Embryonic facial prominence (tissue), 1 donor: Measurements from ENCODE around the gene IL1RAPL2.
"Not testable (repeated sequence)": the region's sequence is repeated elsewhere in the genome, so short reads cannot be mapped to it uniquely, and the experiment has no call there.

Experiments
- DNase-seq: peaks from one replicate; pipeline ENCODE4 v3.0.0-alpha.2; 2016; ENCODE audit errors: extremely low spot score

The IL1RAPL2 gene

GRCh38 chrX:105017641-105018040 is 451.6 kb downstream of the IL1RAPL2 start:
- DNase-seq: no peak

- no peak for DNase-seq
These were observed 452.9 kb downstream of the IL1RAPL2 start for GRCh38 chrX:105018865-105019264.

DNA sequence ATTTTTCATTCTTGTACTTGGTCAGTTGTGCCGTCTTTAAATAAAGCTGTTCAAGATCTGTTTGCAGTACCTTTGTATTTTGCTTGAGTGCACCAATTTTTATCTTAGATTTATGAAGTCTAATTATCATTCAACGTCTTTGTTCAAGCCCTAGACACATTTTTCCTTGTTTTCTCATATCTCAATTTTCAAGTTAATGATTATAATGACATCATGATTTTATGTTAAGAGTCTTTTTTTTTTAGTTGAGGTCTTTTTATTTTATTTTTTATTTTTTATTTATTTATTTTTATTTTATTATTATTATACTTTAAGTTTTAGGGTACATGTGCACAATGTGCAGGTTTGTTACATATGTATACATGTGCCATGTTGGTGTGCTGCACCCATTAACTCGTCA is 463.0 kb downstream of the IL1RAPL2 start:
- DNase-seq: not testable (repeated sequence)

DNA sequence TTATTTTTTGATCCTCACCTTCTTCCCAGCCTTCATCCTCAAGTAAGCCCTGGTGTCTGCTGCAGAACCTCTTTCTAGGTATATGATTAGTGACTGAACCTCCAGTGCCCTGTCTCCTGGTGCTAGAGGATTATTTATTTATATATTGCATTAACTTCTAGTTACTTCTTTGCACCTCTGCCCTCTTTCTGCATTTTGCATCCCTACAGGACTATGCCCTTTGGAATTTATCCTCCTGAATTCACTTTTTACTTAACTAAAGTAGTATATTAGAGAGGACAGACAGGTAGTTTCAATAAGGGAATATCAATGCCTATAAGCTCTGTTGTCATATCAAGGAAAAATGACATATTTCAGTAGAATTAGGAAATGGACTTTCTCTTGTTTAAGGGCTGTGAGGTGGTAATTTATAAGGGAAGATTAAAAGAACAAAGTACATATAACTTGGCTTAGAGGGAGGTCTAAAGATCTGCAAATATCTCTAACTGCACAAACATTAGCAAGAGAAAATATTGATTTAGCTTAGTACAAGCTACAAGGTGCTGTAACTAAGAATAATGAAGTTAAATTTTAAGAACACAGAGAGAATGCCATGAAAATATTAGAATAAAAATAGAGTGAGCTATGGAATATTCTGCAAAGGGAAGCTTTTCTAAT is 472.8 kb downstream of the IL1RAPL2 start:
- no peak for DNase-seq

GRCh38 chrX:105050921-105051320 is 484.9 kb downstream of the IL1RAPL2 start:
- no peak for DNase-seq

- DNase-seq: no peak
These were observed 485.4 kb downstream of the IL1RAPL2 start for GRCh38 chrX:105051364-105051763.

DNA sequence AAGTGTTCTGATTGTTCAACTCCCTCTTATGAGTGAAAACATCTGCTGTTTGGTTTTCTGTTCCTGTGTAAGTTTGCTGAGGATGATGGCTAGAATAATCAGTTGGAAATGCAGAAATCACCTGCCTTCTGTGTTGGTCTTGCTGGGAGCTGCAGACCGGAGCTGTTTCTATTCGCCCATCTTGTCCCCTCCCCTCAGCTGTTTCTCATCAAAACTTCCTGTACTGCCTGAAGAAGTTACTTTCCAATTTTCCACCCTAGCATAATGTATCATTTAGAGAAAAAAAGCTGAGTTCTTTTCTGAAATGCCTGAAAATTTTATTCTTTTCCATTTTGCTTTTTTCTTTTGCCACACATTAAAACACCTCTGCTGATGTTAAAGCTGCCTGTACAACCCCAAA is 486.9 kb downstream of the IL1RAPL2 start:
- DNase-seq: no peak

DNA sequence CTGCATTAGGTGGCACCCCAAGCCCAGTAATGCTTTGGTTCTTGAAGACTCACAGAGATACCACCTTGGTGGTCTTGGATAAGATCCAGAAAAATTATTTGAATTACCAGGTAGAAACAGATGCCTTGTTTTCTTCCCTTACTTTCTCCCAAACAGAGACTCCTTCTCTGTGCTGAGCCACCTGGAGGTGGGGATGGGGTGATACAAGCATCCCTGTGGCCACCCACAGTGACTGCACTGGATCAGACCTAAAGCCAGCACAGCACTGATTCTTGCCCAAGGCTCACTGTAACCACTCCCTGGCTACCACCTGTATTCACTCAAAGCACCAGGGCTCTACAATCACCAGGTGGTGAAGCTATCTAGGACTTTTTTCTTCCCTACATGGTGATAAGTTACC is 497.7 kb downstream of the IL1RAPL2 start:
- no peak for DNase-seq

DNA sequence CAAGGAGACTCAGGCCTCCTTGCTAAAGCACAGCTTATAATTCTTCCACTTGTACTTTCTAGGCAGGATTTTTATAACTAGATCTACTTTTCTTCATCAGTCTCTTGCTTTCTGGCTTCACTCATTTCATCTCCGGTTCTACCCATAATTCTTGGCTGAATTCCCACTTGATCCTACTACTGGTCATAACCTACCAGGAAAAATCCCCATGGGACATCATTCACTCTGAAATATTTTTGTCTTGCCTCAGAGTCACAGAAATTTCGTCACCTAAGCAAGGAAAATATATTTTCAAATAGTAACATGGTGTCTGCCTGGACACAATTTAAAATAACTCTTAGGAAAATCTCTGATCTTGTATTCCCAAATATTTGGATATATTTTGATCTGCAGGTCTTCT is 532.2 kb downstream of the IL1RAPL2 start:
- no peak for DNase-seq

DNA sequence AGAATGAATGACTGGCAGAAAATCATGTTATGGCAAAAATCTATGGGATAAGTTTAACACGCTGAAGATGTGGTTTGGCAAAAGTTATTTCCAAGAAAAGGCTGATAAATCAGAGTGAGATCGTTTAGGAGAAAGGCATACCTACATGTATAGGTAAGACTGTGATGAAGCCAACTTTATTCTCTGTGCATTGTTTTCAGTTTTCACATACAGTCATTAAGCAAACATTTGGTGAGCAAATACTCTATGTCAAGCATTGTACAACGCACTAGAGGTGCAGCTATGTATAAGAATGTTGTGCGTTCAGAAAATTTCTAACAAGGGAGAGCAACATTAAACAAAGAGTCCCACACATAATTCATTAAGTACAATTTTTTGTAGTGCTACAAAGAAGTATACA is 532.8 kb downstream of the IL1RAPL2 start:
- no peak for DNase-seq

DNA sequence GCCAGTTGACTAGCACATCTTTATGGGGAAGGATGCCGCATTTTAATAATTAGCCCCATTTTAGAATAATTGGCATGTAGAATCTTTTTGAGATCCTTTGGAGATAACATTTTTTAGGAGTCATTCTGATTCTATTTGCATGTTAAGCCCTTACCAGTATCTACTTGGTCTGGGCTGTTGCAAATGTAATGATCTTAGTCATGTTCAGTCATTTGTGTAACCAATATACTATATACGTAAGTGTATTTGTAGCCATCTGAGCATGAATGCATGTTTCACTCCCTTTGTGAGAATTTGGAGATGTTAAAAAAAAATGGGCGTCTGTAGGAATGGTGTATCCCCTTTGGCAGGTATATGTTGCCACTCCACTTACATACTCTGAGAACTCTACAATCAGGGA is 535.4 kb downstream of the IL1RAPL2 start:
- DNase-seq: no peak

GRCh38 chrX:105109936-105110335 is 543.9 kb downstream of the IL1RAPL2 start:
- DNase-seq: no peak

DNA sequence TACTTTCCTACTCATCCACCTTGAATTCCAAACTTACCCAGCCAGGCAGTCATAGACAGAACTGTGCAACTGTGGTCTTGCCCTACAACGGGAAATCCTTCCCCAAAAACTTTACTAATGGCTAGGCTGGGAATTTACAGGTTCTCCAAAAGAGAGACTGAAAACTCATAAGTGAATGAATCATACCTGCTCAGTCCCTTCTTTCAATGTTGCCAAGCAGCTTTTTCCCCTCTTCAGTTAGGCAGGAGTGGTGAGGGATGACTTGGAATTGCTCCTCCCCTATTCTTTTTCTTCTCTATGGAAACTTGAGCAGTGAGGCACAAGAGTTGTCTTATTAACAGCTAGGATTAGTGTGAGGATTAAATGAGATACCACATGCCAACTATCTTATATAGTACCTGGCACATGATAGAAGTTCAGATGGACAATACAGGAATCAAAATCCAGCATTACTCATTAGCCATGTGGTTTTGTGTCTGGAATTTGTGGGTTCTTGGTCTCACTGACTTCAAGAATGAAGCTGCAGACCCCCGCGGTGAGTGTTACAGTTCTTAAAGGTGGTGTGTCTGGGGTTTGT is 548.6 kb downstream of the IL1RAPL2 start:
- no peak for DNase-seq

DNA sequence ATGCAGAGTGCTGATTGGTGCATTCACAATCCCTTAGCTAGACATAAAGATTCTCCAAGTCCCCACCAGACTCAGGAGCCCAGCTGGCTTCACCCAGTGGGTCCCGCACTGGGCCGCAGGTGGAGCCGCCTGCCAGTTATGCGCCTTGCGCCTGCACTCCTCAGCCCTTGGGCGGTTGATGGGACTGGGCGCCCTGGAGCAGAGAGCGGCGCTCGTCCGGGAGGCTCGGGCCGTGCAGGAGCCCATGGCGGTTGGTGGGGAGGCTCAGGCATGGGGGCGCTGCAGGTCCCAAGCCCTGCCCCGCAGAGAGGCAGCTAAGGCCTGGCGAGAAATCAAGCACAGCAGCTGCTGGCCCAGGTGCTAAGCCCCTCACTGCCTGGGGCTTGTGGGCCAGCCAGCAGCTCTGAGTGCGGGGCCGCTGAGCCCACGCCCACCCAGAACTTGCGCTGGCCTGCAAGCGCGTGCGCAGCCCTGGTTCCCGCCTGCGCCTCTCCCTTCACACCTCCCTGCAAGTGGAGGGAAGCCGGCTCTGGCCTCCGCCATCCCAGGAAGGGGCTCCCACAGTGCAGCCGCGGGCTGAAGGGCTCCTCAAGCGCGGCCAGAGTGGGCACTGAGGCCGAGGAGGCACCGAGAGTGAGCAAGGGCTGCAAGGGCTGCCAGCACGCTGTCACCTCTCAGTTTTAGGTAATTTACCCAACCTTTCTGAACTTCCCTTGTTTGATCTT is 549.8 kb downstream of the IL1RAPL2 start:
- DNase-seq: not testable (repeated sequence)

GRCh38 chrX:105116486-105116885 is 550.5 kb downstream of the IL1RAPL2 start:
- DNase-seq: no peak

GRCh38 chrX:105117621-105118020 is 551.6 kb downstream of the IL1RAPL2 start:
- DNase-seq: no peak

DNA sequence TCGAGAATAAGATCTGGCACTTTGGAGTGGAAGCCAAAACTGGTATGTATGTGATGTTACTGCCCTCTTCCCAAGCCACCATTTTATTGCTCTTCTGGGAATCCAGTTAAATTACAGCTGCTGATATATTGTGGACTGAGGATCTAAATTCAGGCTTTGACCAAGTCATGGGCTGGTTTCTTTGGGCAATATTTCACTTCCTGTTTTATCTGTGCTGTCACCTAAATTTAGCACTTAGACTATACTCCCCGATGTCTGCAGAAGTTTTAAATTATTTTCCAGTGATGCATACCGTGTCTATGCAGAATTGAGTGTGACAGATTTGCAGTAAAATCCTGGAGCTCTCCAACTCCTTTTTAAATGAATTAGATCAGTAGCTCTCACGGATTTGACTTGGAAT is 554.5 kb downstream of the IL1RAPL2 start:
- no peak for DNase-seq

DNA sequence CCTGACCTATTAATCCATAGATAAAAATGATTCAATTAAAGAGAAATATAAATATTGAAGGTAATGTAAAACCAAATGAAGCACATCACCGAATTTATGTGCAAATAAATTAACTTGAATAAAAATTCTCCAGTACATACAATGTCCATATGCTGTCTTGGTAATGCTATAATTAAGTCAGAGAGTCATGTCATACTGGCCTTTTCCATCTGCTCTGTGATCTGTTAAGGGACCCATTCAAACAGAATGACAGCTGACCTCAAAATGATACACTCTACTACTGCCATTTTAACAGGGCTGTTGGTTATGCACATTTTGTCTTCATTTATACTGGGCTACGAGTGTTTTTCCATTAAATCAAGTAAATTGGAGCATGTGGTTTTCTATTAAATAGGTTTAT is 555.2 kb downstream of the IL1RAPL2 start:
- DNase-seq: no peak

- DNase-seq: no peak
These were observed 560.2 kb downstream of the IL1RAPL2 start for GRCh38 chrX:105126201-105126600.

DNA sequence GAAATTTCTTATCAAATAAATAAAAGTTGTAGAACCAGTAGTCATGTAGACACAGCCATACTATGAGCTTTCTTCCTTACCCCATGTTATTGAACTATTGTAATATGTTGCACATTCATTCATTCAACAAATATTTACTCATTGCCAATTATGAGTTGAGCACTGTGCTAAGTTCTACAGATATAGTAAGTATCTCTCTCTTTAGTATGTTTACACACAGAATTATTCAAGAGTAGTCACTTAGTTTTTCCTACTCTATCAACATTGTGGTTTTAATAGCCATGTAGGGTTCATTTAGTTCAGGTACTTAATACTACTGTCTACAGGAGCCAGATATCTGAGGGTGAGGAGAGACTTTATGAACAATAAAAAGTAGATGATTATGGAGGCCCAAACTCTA is 568.3 kb downstream of the IL1RAPL2 start:
- DNase-seq: no peak

GRCh38 chrX:105136786-105137185 is 570.8 kb downstream of the IL1RAPL2 start:
- DNase-seq: no peak

GRCh38 chrX:105150036-105150435 is 584.0 kb downstream of the IL1RAPL2 start:
- no peak for DNase-seq

DNA sequence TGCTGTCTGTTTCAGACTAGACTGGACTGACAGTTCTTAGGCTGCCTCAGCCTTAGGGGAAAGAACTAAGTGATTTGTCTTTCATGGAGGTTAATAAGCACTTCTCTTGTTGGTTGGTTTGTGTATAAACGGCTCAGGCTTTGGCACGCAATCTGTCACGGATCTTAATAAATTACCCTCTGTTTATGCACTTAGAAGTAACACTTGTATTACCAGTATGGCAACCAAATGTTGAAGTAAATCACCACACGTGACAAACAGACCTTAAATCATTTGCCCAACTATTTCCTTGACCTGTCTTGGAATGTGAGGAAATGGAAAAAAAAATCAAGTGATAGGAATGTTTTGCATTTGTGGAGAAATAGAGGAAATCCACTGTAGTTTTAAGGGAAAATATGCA is 584.6 kb downstream of the IL1RAPL2 start:
- no peak for DNase-seq
